ENCODE data around the gene GATB.

GATB gene, protein sequence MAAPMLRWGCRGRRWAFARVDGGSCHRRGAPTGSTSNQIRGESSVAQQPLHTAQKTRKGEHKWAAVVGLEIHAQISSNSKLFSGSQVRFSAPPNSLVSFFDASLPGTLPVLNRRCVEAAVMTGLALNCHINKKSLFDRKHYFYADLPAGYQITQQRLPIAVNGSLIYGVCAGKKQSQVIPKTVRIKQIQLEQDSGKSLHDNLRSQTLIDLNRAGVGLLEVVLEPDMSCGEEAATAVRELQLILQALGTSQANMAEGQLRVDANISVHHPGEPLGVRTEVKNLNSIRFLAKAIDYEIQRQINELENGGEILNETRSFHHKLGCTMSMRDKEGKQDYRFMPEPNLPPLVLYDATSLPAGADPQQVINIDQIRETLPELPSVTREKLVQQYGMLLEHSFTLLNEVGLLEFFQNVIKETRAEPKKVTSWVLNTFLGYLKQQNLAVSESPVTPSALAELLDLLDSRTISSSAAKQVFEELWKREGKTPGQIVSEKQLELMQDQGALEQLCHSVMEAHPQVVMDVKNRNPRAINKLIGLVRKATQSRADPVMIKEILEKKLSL

DNA sequence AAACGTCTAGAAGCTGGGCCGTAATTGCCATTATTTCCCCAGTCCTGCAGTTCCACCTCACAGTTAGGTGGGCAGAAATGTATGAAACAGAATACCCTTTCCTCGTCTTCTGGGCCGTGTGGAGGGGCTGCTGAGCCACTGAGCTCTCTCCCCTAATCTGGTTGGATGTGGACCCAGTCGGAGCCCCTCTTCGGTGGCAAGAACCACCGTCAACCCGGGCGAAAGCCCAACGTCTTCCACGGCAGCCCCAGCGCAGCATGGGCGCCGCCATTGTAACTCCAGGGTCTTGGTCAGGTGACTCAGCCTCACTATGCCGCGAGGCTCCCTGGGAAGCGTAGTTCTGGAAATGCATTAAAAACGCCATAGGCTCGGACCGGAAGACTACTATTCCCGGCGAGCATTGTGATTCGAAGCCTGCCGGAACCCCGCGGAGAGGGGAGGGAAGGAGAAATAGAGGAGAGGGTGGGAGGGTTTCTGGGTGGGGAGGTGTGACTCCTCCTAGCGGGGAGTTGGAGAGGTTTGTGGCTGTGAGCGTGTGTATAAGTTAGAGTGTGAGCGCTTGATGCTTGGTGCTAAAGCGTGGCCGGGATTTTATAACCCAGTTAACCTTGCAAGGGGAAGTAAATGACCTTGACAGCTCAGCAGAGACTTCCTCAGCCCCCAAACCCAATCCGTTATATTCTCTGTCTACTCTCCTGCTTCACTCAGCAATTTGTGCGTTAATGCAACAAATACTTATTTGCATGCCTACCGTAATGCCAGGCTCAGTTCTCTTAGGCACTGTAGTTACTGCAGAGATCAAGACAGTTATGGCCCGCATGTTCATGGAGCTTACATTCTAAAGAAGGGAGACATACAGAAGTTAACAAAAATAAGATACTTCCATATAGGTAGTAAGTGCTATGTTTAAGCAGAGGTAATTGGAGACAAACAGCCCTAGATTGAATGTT is at the start of gene GATB:
Gene GATB (minus strand): TSS at position 296 of the 950 bp plus-strand sequence. CDS start 25 bp downstream, at position 271.
- peak; percentile 94 to 95 for DNase-seq

DNA sequence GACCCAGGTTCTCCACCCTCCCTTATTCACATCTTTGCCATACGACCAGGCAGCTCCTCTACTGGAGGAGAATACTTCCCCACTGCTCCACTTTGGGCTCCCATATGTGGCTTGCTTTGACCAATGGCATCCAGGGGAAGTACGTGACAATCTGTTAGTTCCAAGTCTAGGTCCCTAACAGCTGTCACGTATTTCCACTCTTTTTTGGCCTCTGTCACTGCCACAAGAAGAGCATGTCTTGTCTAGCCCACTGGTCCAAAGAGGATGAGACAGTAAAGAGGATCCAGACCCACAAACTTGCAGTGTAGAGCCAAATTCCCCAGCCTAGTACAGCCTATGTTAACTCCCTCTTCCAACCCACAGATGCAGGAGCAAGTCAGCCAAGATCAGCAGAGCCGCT is 49.7 kb upstream of the GATB start:
- DNase-seq, result no peak

DNA sequence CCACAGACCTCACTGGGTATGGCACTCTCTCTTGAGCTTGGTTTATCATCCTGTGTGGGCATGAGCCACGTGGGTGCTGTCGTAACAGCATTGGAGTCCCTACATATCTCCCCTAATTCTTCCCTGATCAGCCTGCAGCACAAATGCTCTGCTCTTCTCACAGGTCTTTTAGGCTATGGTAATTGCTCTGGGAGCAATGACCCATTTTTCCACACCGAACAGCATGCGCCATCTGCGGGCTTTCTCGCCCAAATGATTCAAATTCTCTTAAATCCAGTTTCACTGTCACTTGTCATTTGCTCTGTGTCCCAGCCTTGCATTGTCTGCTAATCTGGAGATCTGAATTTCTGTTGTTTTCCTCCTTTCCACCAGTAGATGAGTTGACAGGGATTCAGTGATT is 48.9 kb upstream of the GATB start:
- no peak for DNase-seq

DNA sequence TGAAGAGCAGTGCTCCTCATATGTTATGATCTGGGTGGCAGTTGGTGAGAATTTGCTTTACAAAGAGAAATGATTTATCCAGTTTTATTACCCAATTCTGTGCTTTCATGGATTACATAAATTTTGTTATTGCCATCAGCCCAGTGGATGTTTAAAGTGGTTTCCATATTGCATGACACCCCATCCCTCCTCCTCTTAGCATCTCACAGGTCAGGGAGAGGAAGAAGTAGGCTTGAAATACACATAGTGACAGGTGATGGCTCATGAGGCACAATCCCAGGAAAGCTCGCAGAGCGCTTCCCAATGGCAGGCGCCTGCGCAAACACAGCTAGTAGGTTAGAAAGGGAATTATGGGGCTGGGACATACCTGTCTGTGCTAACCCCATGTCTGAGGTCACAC is 47.7 kb upstream of the GATB start:
- no peak for DNase-seq

DNA sequence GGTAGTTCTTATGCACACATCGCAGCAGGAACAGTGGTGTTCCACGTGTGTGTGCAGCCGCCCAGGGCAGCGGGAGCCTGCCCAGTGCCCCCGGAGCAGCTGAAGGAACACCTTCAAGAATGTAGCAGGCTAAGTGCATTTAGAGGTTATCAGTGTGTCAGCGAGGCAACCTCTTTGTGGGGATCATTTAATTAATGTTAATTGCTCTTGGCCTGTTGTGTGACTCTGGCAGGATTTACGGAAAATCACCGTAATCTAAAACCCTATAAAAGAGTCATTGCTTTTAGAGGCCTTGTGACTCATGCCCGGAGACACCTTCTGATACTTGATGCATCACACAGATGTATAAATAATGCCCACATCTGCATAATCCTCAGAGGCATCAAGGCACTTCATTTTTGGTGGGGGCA is 47.3 kb upstream of the GATB start:
- DNase-seq, result no peak

DNA sequence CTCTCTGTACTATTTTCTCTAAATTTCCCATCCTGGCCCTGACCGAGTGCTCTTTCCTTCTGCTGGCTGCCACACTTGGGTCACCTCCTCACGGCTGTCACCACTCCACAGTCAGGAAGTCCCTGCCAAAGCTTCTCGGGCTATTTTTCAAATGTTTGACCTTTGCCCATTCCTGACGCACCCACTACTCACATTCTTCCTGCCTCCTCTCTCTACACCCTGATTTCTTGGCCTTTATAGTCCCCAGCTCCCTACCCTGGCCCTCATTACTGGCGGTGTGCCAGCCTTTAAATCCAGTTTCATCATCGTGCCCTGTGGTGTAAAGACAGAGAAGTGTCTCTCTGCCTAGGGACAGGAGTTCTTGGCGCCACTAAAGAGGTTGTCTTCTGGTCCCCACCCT is 46.4 kb upstream of the GATB start:
- no peak for DNase-seq

DNA sequence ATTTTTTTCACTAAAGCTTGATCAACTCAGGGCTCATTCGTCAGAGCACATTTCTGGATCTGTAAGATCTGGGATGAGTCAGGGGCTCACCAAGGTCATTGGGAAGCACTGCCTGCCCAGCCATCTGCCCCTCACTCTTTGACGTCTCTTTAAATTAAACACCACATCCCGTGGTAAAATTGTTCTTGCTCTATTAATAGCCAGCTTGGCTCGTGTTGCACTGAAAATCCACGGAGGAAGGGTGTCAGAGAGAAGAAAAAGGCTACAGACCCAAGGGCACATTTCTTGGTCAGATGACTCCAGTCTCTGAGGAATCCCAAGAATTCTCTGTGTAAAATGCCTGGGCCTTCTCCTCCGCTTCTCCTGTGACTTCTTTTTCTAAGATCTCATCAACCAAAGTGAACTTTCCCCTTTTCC is 45.7 kb upstream of the GATB start:
- DNase-seq, result no peak

DNA sequence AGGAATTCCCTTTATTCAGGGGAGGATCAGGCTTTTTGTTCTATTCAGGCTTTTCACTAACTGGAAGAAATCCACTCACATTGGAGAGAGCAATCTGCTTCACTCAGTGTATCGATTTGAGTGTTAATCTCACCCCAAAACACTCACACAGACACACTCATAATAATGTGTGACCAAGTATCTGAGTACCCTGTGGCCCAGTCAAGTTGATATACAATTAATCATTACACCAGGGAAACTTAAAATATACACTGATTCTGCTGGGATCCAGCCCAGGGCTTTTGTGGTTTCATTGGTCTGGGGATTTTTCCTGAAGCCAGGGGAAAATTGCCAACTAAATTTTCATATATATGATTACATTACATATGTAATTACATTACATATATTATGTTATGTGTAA is 44.0 kb upstream of the GATB start:
- no peak for DNase-seq

DNA sequence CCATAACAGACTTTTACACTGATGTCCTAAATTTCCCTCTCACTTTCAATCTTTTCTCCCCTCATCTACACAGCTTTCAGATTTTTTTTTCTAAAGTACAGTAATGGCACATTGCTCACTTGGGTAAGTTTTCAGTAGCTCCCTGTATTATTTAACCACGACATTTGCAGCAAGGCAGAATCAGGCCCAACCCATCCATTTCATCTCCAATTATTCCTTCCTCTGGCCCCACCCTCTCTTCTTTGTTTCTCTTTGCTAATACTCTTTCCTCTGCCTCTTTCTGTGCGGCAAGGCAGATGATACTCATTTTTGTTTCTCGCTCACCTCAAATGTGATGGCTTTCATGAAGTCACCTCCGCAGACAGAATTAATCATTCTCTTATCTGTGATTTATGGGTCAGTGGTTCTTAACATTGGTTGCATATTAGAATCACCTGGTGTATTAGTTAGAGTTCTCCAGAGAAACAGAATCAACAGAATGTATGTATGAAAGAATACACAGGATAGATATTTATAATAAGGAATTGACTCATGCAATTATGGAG is 43.4 kb upstream of the GATB start:
- no peak for DNase-seq

DNA sequence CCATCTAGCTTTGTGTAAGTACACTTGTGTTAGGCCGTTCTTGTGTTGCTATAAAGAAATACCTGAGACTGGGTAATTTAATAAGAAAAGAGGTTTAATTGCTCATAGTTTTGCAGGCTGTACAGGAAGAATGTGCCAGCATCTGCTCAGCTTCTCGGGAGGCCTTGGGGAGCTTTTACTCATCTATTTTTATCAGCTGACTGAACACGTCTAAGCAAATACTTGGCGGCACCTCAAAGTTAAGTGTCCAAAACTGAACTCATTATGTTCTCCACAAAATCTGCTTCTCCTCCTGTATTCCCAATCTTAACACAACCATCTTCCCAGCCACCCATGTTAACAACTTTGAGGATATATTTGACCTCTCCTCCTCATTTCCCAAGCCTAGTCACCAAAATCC is 42.4 kb upstream of the GATB start:
- no peak for DNase-seq

DNA sequence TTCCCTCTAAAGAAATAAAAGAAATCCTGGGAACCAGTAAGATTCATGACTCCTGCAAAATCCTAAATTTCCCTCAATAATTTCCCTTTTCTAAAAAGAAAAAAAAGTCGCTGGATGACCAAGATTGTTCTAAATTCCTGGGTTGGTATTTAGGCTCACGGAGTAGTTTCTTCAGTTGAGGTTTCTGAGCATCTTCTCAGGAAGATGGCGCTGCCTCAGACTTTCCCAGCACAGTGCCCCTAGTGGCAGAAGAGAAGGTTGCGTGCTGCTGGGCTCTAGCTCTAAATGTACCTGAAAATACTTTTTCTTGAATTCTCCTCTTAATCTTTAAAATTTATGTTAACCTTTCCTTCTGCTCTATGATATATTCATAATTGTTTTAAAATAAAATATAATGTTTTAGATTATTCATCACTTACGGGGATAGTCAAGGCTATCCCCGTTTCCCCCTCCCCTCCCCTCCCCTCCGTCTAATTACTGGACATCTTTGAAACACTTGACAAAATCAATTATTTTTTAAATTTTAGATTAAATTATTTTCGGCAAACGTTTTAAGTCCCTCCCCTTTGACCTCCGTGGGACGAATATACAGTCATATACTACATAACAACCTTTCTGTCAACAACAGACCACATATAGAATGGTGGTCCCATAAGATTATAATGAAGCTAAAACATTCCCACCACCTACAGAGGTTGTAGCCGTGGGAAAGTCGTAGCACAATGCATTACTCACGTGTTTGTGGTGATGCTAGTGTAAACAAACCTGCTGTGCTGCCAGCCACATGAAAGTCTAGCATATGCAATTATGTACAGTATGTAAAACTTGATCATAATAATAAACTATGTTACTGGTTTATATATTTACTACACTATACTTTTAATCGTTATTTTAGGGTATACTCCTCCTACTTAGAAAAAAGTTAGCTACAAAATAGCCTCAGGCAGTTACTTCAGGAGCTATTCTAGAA is 41.0 kb upstream of the GATB start:
- peak; percentile 44 to 64 for DNase-seq

DNA sequence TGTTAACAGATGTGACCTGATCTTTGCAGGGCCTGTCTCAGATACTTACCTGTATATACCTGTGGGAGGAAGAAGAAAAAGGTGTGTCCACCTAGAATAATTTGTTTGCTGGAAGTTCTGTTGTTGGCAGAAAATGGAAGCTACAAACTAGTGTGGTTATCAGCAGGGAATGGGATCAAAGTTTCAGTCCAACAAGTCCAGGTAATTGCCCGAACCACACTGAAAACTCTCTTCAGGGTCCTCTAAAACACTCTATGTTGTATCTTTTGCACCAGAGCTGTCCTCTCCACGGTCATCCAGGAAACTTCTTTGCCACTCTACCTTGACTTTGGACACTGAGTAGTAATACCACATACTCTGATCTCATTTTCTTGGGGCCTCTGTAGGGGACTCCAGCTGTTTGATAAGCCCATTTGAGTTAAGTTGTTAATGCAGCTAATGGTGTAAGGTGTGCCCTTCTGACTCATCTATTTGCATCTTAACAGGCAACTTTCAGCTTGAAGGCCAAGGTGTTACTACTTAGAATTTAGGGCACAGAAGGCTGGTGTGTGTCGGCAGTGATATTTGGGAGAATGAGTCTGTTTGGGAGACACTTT is 38.7 kb upstream of the GATB start:
- DNase-seq, result no peak

DNA sequence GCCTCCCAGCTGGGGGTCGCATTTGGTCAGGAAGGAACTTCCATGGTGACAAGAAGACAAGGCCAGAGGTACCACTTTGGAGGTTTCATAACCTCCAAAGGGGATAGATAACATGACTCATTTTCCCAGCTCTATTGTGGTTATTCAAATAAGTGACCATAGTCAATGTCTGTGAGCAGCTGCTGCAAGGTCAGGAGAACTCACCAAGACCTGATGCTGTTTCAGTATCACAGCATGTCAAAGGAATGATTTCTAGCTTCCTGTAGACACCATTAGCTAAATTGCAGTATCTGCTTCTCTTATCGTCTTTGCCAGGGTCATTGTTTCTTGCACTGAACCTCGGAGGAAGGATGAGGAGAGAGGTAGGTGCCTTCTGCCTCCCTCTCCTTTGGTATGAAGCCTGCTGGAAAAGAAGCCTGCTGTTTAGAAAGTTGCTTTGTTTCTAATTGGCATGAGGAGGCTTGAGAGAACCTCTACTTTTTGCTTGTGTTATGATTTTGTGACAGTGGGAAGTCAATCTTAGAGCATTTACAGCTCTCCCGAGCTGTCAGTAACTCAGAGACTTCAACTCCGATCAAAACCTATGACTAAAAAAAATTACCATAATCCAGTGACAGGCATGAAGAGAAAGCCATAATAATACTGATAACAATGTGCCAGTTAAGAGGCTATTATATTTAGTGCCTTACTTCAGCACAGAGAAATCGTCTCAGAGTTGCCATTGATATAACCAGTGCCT is 38.0 kb upstream of the GATB start:
- DNase-seq, result no peak

DNA sequence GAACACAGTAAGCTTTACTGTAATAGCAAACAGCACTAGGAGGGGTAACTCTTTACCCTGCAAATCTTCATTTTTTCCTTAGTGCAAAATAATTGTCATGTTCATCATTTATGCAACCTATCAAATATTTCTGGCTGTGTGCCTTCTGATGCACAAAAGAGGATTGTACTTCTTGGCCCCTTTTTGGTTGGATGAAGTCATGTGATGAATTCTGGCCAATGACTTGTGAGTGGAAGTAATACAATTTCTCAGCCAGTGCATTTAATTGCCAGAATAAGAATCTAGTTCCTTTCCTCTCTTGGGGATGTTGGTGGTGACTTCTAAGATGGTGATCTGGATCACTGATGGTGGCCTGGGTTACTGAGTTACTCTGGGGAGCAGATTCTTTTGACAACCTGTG is 37.0 kb upstream of the GATB start:
- no peak for DNase-seq

DNA sequence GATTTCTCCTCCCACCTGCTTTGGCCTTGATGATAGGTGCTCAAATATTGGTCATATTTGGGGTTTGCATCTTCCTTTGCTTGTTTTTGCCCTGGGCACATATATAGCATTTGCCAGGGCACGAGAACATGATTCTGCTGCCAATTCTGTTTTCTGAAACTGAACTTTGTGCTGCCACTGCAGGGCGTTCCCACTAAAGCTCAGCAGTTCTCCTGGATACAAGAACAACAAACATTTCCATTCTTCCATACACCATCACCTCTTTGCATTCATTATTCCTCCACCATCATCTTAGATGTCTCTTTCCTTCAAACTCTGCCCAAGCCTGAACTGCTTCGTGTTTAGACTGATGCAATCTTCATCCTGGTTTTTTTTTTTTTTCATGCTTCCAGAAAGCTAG is 36.3 kb upstream of the GATB start:
- no peak for DNase-seq

DNA sequence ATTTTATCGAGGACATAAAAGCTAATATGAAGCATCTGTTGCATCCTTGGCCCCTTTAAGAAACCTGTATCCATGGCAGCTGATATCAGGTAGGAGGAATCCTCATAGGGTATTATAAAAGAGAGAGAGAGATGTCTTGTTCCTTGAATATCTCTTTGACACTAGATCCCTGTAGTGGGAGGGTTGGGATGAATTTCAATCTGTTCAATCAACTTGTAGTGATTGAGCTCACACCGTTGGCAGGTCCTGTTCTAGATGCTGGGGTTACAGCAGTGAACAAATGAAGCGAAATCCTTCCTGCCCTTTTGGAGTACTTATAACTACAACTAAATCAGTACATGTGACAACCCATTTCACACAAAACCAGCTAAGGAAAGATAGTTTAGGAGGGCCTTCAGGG is 35.3 kb upstream of the GATB start:
- DNase-seq, result no peak

DNA sequence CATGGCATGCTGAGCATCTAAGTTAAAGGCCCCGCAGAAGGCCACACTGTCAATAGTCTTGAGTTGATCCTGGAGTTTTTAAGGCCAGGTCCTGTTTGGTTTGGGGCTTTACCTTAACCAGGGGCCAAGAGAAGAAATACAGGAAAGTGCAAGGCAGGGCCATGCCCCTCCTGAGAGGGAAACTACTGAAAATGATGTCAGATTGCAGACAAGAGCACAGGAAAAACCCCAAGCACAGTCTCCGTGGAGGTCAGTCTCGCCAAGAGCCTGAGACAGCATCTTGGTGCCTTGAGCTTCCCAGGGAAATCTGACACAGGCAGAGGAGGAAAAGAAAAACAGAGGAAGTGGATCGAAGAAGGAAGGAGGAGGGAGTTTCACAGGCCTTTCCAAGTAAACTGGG is 32.2 kb upstream of the GATB start:
- DNase-seq, result no peak

DNA sequence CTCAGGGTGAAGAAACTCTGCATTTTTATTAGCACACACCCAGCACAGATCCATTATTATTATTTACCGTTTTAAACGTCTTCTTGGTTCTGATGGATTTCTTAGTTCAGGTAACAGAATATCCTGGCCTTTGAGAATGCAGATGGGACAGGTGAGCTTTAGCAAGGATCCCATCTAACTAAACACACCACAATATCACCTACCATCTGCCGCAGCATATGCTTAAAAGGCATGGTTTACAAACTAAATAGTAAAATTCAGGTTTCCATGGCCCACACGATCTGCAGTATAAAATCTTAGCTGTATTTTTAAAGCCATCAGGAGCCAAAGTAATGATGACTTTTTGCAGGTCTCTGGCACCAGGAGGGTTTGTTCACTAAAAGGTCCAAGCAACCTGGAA is 31.7 kb upstream of the GATB start:
- DNase-seq, result no peak

DNA sequence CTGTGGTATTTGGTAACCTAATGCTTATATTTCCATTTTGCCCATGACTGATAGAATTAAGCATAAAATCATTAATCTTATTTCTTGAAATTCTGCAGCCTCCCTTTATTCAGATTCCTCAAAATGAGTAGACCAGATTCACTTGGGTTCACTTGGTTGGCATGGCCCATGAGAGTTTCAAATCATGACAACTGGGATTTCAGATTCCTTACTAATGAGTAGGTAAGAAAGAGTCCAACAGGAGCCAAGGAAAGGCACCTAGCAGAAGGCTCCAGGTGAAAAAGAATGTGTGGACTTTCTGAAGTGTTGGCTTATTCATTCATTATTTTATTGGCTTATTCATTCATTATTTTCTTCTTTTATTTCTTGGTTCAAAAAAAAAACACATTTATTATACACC is 27.2 kb upstream of the GATB start:
- DNase-seq, result no peak

DNA sequence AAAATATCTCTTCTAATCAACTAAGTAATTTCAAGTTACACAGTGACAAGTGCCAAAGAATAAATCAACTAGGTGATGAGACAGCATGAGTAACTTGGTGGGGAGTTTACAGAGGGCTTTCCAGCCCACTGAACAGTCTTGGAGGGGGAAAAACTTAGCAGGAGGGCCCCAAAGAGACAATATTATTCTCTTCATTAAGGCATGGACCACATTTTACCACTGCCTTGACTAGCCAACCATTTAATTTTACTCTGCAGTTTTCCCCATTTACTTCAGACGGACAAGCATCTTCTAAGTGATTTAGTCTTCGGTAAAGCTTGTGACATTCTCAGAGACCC is 25.3 kb upstream of the GATB start:
- DNase-seq, result no peak

DNA sequence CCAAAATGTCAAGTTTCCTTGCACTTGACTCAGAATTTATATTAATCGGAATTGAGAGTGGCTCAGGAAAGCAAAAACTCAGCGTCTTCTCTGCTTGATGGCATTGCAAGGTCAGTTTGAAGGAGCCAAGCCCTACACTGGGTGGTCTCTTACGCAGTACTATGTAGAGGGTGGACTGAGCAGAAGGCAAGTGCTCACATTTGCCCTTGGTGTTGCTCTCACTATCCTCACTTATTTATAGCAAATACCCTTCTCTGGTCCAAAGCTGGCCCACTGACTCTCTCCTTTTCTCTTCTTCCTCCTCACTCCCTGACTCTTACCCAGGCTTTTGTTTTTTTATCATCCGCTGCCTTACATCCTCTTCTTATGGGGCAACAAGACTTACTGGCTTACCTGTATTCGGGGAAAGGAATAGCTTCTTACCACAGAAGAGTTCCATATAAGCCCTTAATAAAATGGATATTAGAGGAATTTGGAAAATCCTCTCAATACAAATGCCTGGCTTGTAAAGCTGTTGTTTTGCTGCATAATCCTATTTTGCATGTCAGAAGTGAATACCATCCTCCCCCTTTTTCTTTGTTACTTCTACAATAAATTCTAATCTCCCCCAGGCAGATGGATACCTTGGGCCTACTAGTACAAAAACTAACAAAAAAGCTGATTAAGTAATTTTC is 24.8 kb upstream of the GATB start:
- no peak for DNase-seq

All from CD4-positive, alpha-beta T cell treated with Interleukin-1 beta for 1 hour (primary cell).